Stimulated activated CD4-positive, alpha-beta T cell treated with anti-CD3 and anti-CD28 coated beads, Interleukin-2, amount 100 ng/mL, for 48 hours (primary cell): ENCODE results near the gene BBLN.
"Not testable (repeated sequence)": the region's sequence is repeated elsewhere in the genome, so short reads cannot be mapped to it uniquely, and the experiment has no call there.

Experiments used
- DNase-seq, 2 donors: peaks; one replicate each; pipeline ENCODE4 v3.0.0-alpha.2; 2020

Gene BBLN, protein sequence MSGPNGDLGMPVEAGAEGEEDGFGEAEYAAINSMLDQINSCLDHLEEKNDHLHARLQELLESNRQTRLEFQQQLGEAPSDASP

DNA sequence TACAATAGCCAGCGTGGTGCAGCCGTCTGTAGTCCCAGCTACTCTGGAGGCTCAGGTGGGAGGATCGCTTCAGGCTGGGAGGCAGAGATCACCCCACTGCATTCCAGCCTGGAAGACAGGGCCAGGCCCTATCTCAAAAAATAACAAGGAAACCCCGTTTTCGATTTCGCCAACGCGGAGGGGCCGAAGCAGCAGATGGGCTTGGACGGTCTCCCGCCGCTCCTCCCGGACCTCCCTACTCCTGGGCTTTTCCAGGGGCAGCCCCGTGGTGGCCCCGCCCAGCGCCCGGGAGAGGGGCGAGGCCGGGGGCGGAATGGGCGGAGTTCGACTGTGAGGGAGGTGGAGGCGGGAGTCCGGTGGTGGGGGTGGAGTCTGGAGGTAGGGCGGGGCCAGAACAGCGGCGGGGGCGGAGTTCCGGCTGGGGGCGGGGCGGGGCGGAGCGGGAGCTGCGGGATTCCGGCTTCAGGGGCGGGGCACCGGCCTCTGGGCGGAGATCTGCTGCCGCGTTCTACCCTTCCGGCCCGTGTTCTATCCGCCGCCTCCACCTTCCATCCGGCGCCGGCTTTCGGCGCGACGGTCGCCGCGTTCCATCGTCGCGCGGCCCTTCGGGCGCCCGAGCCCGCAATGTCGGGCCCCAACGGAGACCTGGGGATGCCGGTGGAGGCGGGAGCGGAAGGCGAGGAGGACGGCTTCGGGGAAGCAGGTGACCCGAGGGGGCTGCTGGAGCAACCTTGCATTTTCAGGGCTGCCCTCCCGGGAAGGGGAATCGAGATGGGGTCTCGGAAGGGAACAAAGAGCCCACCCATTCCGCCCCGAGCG is at the start of gene BBLN:
BBLN (plus strand) TSS at position 482 of the 819 bp plus-strand sequence; CDS start at position 625, 143 bp downstream.
- peak; percentile 94 to 95 for DNase-seq

DNA sequence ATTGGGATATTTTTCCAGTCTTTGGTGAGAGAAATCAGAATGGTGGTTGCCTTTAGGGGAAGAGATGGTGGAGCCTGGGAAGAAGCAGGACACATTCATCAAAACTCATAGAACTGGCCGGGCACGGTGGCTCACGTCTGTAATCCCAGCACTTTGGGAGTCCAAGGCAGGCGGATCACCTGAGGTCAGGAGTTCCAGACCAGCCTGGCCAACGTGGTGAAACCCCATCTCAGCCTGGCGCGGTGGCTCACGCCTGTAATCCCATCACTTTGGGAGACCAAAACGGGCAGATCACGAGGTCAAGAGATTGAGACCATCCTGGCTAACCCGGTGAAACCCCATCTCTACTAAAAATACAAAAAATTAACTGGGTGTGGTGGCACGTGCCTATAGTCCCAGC is 48.3 kb upstream of the BBLN start:
- DNase-seq = not testable (repeated sequence)

DNA sequence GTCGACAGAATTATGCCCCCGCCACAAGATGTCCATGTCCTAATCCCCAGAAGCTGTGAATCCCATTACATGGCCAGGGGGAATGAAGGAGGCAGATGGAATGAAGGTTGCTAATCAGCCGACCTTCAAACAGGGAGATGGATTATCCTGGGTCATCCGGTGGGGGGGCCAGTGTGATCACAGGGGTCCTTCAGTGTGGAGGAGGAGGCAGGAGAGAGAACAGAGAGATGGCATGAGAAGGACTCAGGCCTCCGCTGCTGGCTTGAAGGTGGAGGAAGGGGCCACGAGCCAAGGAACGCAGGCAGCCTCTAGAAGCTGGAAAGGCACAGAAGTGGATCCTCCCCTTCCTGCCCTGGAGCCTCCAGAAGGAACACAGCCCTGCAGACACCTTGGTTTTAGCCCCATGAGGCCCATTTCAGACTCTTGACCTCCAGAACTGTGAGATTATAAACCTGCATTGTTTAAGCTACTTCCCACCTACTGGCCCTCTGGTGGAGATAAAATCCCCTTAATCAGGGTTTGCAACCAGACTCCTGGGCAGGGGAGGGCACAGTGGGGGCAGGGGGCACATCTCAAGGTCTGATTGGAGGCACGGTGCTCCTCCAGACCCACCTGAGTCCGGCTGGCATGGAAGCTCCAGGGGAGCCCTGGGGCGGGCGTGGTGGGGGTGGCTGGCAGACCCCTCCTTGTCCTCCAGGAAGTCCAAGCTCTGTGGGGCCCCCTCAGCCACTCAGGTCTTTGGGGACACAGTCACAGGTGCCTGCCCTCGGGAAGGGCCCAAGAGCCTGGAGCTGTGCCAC is 46.3 kb upstream of the BBLN start:
- DNase-seq = no peak

DNA sequence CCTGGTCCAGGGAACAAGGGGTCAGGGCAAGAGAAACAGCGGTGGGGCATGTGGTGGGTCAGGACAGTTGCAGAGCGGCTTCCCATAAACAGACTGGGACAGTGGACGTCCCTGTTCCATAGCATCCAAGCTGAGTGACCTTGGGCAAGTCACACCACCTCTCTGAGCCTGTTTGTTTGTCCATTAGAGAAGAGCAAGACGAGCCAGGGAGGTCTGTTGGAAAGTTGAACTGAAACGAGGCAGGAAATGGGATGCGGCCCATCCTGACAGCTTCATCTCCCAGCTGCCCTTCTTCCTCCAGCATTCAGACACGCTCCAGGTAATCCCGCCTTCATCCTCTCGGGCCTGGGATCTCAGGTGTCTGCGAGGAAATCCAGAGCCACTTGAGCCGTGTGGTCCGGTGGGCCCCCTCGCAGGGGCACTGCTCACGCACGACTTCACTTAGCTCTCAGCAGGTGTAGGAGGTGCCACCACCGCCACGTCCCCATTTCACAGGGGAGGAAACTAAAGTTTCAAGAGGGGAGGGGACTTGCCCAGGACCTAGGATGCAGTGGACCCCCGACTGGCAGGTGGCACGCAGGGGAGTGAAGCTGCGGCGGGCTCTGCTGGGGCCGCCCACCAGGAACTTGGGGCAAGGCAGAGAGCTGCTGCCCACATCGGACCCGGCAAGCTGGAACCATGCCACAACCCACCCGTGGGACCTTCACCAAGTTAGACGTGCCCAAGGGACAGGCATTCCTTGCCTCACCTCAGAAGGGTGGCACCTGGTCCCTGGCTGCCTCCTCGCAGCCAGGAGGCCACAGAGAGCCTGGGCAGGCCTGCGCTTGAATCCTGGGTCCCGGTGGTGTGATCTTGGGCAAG is 45.5 kb upstream of the BBLN start:
- no peak for DNase-seq

DNA sequence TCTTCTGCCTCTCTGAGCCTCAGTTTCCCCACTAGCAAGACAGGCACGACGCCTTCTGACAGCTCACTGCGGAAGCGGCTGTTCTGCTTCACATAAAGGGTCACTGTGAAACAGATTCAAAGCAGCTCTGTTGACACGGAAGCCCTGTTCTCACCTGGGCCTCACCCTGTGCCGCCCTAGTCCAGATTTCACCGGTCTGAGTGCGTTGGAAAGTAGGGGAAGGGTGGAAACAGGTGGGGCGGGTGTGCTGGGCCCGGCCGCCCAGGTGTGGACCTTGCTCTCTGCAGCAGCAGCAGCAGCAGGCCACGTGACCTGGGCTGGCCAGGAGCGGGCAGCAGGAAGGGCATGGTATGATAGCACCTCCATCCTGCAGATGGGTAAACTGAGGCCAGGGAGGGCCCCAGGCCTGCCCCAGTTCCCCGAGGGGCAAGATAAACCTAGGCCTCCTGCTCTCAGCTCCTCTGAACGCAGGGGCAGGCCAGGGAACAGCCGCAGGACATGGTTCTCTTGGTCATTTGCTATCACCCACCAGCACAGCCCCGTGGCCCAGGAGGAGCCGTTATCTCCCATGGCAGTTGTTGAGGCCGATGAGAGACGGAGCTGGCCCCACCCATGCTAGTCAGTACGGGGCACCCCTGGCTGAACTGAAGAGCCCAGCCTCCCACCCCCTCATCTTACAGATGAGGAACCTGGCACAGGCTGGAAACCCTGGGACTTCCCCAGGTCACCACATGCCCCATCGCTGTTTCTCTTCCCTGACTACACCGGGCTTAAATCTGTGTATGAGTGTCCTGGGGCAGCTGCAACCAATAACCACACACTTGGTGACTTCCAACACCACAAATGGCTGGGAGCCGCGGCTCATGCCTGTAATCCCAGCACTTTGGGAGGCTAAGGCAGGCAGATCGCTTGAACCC is 44.6 kb upstream of the BBLN start:
- DNase-seq = no peak

DNA sequence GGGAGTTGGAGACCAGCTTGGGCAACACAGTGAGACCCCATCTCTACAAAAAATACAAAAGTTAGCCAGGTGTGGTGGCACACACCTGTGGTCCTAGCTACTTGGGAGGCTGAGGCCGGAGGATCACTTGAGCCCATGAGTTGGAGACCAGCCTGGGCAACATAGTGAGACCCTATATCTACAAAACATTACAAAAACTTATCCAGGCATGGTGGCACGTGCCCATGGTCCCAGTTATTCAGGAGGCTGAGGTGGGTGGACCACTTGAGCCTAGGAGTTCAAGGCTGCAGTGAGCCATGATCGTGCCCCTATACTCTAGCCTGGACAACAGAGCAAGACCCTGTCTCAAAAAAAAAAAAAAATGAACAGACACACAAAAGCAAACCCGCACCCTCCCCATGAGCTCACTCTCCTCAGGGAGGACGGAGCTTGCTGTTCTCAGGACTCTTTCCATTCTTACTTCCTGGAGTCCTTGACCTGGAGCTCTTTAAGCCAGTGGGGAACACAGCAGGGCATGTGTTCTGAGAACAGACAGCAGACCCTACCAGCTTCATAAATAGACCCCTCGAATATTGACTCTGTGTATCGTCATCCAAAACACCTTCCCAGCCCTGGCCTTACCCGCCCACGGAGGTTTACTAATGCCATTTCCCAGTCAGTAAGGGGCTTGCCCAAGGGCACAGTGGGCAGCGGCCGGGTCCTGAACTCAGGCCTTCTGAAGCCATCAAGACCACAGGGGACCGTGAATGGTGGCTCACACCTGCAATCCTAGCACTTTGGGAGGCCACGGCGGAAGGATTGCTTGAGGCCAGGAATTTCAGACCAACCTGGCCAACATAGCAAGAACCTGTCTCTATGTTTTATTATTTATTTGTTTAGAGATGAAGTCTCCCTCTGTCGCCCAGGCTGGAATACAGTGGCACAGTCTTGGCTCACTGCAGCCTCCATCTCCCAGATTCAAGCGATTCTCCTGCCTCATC is 43.7 kb upstream of the BBLN start:
- no peak for DNase-seq

DNA sequence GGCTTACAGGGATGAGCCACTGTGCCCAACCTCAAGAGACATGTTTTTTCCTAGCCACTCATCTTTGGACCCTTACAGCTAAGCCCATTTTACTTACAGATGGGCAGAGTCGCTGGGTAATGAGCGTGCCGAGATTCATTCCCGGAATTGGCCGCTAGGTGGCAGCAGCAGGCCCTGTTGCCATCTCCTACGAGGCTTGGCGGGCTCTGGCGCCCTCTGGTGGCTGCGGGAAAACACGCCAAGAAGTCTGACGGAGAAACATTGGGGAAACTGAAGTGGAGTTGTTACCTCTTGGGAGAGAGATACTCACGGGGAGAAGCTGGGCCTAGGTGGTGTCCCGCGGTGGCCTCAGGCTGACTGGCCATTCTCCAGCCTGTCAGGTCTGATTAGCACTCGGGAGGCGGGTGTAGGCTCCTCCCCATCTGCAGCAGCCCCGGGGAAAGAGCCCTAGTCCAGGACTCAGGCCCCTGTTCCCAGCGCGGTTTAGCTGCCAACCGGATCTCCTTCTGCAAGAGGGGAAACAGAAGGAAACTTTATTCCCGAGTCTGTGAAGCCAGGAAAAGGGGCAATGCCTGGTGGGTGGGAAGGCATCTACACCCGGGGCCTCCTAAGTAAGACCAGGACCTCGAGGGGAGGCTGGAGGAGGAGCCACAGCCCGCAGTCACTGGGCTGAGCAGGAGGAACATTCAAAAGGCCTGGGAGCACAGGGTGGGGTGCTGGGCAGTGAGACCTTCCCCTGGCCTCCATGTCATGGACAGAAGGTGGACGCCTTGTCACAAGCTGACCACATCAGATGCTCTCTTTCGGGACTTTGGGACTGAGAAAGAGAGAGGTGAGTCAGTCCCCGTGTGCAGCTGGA is 42.2 kb upstream of the BBLN start:
- peak; percentile 100 for DNase-seq

DNA sequence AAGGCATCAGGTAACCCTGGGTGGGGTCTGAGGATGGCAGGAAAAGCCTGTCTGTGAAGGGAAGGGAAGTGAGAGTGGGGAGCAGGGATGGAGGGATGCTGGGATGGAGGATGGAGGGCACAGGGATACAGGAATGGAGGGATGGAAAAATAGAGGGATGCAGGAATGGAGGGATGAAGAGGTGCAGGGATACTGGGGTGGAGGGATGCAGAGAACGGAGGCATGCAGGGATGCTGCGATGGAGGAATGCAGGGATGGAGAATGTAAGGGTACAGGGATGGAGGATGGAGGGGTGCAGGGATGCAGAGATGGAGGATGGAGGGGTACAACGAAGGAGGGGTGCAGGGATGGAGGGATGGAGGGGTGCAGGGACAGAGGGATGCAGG is 41.6 kb upstream of the BBLN start:
- DNase-seq = no peak

DNA sequence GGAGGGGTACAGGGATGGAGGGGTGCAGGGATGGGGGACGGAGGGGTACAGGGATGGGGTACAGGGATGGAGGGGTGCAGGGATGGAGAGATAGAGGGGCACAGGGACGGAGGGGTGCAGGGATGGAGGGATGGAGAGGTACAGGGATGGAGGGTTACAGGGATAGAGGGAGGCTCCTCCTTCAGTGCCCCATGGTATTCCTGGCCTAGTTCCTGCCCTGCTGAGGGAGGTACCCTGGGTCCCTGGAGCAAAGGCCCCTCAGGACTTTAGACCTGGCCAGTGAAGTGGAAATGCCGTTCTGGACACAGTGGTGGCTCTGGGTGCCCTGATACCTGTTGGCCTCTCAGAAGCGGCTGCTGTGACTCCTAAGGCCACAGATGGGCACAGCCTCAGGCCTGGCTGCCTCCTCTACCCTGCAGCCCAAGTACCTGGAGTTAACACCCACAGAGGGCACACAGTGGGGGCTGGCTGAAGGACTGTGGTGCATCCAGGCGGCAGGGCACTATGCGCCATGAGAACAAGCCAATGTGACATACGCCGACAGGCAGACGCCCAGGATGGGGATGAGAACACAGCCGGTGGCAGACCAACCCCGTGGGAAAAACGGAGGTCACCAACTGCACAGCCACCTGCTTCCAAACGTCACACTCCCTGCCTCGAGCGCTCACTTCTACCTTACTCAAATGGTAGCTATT is 40.9 kb upstream of the BBLN start:
- no peak for DNase-seq

DNA sequence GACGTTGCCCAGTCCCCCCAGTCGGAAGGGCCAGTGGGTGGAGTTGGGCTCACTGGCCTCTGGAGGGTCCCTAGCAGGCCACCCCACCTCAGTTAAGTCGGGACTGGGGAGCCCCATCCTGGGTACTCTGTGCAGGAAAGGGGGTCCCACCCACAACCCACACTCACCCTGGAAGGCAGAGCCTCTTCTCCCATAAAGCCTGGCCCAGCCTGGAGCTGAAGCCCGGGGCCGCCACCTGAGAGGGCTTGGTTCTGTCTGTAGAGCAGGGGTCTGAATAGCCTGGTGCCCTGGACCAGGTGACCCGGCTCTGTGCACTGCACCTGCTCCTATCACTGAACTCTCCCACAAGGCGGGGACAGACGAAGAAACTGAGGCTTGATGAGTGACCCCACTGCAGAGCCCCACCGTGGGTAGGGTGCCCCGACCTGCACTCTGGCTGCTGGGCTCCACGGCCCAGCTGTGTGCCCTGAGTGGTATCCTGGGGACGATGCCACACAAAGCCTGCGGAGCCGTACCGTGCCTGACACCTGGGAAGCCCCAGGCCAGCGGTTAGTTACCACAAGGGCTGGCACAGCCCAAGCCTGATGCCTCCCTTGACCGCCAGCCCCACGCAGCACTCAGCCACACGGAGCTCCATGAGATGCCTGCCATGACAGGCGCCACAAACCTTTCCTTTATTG is 39.9 kb upstream of the BBLN start:
- no peak for DNase-seq

DNA sequence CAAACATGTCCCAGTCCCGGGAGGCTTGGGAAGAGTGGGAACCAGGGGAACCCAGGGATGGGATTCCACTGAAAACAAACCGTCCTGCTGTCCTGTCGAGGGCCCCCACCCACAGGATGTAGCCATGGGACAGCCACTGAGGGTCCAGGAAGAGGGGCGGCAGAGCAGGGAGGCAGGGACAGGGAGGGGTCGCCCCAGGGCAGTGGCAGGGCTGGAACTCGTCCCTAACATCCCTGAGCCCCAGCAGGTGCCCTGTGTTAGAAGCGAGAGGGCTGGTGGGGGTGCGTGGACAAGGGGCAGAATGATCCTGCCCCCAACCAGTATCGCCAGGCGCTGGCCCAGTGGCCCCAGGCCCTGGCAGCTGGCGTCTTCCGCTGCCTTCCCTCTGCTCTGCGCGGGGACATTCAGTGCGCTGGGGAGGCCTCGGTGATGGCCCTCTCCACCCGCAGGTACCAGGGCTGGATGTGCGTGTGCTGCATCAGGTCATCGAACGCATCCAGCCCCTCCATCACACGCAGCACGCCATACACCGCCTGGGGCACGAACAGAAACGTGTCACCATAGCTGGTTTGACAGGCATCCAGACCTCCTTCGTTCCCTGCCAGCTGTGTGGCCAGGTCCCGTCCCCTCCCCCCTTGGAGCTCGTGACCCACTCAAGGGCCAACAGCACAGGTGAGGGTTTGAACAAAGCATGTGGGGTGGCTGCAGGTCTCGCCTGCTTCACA is 39.2 kb upstream of the BBLN start:
- no peak for DNase-seq

DNA sequence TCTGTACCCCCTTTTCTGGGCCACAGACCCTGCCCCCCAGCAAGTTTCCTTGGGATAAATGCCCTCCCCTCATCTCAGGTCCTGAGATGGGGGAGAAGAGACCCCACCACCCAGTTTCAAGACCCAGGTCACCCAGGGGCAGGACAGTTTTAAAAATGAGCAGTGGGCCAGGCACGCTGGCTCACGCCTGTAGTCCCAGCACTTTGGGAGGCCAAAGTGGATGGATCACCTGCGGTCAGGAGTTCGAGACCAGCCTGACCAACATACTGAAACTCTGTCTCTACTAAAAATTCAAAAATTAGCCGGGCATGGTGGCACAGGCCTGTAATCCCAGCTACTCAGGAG is 38.6 kb upstream of the BBLN start:
- no peak for DNase-seq

DNA sequence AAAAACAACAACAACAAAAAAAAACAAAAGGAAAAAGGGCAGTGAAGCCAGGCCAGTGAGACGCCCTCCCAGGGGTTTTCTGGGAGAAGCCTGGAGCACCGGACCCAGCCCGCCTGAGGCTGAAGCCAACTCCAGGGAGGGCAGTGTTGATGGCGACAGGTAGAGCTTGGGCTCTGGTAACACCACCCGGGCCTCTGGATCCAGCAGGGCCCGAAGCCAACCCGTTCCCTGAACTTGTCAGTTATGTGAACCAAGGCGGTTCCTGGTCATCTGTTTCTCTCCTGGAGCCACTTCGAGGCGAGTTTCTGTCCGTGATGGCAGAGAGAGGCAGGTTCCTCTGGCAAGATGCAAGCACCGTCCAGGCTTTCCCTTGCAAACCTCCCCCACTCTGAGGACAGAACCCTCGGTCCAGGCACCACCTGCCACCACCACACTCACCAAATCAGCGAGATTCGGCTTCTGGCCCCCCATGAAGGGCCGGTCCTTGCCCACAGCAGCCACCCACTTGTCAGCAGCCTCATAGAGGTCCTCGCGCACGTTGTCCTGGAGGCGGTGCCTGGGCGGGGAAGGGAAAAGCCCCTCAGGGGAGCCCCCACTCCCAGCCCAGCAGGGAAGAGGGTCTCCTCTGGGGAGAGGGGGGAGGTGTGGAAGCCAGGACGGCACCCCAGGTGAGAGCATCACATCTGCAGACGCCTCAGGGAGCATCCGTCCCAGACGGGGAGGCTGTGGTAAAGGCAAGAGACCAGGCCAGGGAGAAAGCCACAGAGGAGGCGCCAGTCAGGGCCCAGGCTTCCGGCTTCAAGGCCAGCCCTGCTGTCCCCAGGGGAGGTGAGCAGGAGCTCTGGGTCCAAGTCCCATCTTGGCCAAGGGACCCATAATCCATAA is 37.9 kb upstream of the BBLN start:
- DNase-seq = no peak

DNA sequence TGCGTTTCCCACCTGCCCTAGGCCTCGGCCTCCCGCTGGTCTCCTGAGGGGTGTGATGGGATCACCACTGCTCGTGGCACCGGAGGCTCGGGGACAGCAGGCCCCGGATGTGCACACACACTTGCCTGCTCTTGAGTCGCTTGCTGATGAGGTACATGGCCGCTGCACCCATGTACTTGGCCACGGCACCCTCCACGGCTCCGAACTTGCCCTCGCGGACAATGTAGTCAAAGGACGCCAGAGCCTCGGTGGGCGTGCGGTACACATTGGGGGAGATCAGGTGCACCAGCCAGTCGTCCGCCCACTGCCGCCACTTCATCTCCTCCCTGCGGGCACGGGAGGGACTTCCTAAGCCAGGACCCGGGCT is 37.3 kb upstream of the BBLN start:
- DNase-seq = no peak

DNA sequence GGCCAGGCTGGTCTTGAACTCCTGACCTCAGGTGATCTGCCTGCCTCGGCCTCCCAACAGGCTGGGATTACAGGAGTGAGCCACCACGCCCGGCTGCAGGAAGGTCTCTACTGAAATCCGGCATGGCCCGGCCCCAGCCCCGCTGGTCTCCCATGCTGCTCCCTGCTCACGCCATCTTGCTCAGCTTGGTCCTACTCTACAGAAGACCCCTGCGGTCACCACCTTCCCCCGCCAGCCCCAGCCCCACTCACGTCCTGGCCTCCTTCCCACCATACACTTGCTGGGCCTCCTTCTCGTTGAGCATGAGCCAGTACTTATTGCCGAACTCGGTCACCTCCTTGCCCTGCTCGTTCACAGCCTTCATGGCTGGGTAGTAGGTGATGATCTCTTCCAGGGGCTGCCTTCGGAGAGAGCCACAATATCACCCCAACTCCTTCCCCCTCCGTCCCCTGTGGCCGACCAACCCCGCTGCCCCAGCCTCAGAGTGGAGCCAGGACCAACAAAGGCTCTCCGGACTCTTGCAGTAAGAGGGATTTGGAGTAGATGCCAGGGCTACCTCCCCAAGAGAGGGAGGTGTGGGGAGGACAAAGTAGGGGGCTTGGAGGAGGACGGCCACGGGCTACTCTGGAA is 36.5 kb upstream of the BBLN start:
- DNase-seq = no peak

DNA sequence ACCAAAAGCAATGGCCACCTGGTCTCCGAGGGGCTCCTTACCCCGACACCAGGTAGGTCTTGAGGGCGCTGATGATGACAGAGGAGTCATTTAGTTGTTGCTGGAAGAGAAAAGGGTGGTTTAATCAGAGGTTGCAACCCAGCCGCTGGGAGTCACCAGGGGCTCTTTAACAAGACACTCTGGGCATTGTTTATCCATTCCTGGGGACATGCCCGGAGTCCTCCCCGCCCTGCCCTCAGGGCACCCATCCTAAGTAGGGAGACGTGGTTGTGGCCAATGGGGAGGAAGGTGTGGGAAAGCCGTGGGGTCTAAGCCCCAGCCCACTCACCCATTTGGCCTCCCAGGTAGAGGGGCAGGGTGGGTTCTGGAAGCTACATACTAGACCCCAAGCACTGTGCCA is 35.6 kb upstream of the BBLN start:
- DNase-seq = no peak
